Glomerular visceral epithelial cell (primary cell): ENCODE measurements around the gene BAAT.

ENCODE experiments used
- DNase-seq: peaks from one replicate; pipeline ENCODE4 v3.0.0-alpha.2; 2016; ENCODE audit errors: extremely low spot score

BAAT gene

DNA sequence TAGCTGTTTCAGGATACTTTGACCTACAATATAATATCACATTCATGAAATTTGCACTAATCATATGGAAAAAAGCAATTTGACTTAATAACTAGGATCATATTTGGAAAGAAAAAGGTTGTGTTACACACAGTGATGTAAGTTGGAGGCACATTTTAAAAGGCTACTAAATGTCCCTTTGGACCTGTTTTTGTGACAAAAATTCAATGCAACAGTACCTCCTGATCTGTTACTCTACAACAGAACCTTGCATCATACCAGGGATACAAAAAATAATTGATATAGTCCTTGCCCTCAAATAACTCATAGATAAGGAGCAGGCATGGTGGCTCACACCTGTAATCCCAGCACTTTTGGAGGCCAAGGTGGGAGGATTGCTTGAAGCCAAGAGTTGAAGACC is 67.1 kb downstream of the BAAT start:
- no peak for DNase-seq

DNA sequence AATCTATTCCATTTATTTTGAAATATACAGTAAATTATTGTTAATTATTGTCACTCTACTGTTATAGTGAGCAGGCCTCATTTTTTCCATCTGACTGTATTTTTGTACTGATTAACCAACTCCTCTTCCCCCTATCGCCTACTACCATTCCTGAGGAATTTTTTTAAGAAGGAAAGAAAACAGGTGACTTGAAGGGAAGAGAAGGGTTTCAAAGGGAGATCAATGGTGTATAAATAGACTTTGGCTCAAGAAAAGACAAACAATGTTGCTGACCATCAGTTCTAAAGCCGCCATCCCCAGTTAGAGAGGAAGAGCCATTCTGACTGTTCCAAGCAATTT is 69.7 kb downstream of the BAAT start:
- DNase-seq: no peak

DNA sequence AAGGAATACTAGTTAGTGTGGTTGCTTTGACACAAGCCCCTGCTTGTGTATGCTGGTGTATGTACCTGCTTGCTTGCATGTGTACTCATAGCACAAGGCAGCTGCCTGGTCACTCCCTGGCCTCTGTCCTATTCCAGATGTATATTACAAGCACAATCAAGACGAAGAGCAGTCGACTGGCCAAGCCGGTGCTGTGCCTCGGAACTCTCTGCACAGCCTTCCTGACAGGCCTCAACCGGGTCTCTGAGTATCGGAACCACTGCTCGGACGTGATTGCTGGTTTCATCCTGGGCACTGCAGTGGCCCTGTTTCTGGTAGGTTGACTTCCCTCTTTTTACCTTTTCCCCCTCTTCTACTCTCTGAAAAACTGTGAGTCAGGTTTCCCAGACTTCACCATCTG is 72.1 kb downstream of the BAAT start:
- DNase-seq: no peak

DNA sequence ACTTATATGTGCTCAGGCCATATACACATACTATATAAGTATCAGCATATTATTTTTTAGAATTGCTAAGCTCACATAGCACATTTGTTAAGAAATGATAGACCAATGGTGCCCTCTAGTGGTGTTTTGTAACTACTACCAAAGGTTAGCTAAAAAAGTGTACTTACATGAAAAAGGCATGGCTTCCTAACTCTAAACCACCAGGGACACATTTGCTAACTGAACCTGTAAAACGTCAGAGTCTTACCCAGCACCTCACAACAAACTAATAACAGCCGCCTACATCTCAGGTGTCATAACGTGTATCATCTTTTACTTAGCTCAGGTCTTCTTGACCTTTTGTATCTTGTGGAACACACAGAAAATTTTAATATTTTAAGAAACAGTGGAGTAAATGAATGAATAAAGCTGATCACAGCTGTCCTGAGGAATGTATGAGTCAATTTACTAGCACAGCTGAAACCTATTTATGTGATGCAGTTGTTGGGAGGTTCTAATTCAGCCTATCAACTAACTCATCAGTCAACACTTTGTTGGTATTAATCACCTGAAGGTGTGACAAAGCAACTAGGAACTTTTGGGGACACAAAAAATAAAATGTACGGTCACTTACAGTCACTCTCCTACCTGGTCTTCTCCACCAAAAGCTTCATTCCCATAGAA is 72.9 kb downstream of the BAAT start:
- peak; percentile 71 for DNase-seq

DNA sequence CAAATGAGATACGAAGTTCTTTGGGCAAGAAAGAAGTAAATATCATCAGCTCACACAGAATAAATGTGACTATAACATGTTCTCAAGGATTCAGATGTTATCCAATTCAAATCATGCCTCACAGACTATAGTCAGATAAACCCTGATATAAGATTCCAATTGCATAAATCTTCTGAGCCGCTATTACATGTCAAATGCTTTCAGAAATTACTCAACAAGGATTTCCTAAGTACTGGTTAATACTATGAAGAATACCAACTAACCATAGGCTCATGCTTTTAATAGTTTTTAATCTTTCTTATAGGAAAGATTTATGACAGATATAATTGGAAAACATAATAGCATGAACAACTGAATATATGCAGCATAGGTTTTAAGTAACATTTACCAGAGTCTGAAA is 73.6 kb downstream of the BAAT start:
- no peak for DNase-seq
